B cell (primary cell): ENCODE results near the gene AKTIP.

ENCODE experiments used
- EZH2 ChIP-seq: IDR thresholded peaks from 2 replicates; pipeline ENCODE4 v1.6.1; 2012; ENCODE audit warnings: borderline replicate concordance, low read depth, mild to moderate bottlenecking, moderate library complexity, low read length; ENCODE audit not compliant: insufficient read depth, poor library complexity, severe bottlenecking
- TF ChIP-seq, protein P1 (sequence below): fragments of 200-600 bp; IDR thresholded peaks from one replicate; pipeline ENCODE4 v1.8.0; 2022; ENCODE audit warnings: antibody characterized with exemption, mild to moderate bottlenecking

DNA sequence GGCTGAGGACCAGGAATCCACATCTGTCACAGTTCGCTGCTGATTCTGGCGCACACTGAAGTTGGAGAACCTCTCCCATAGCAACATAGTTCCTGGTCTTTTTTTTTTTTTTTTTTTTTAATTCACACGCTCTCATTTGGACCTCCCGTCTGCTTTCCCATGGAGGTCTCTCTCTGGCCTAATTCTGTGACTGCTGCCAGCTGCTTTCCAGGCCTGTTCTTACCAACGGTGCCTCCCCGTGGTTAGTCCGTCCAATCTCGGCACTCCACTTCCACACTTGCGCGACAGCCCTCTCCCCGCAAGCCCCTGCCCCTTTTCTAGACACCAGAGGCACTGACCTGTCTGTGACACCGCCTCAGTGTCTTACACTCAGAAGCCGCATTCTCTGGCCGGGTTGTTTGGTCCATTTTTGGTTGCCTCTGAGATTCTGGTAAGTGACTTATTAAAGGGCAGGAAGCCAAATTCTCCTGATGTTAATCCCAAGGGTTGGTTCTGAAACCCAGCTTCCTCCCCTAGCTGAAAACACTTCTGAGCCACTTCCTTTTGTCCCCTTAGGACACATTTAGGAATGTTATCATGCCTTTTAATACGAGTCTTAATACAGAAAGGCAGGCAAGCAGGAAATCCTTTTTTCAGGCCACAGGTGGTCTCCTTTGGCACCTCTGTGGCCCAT, 1.1 kb upstream of the AKTIP start:
- TF ChIP-seq, protein P1, sequence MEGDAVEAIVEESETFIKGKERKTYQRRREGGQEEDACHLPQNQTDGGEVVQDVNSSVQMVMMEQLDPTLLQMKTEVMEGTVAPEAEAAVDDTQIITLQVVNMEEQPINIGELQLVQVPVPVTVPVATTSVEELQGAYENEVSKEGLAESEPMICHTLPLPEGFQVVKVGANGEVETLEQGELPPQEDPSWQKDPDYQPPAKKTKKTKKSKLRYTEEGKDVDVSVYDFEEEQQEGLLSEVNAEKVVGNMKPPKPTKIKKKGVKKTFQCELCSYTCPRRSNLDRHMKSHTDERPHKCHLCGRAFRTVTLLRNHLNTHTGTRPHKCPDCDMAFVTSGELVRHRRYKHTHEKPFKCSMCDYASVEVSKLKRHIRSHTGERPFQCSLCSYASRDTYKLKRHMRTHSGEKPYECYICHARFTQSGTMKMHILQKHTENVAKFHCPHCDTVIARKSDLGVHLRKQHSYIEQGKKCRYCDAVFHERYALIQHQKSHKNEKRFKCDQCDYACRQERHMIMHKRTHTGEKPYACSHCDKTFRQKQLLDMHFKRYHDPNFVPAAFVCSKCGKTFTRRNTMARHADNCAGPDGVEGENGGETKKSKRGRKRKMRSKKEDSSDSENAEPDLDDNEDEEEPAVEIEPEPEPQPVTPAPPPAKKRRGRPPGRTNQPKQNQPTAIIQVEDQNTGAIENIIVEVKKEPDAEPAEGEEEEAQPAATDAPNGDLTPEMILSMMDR: no peak
- no peak for TF ChIP-seq EZH2
